Subcutaneous adipose tissue (tissue), 4 donors: ENCODE results near the gene SOX9. TPM values are rescaled to one million over a fixed set of nuclear protein-coding genes. Genes with fewer than 3 reads are reported as not detected.

Experiments
- total RNA-seq, 4 donors: library from RNA; depleted of rRNA; stranded (reverse); fragments of >200 nt; gene quantifications; one replicate each; pipeline ENCODE4 v1.1.0, GENCODE V29; 2016
- TF ChIP-seq, protein P1 (sequence below): fragments of 450-650 bp; IDR thresholded peaks from one replicate; pipeline ENCODE4 v1.5.1; 2016; ENCODE audit warnings: low read depth, mild to moderate bottlenecking, control low read depth, antibody characterized with exemption, moderate library complexity

Gene SOX9
- total RNA-seq, 4 donors from 2014 or later = 2.4 to 5.1 (median 3.3) TPM

DNA sequence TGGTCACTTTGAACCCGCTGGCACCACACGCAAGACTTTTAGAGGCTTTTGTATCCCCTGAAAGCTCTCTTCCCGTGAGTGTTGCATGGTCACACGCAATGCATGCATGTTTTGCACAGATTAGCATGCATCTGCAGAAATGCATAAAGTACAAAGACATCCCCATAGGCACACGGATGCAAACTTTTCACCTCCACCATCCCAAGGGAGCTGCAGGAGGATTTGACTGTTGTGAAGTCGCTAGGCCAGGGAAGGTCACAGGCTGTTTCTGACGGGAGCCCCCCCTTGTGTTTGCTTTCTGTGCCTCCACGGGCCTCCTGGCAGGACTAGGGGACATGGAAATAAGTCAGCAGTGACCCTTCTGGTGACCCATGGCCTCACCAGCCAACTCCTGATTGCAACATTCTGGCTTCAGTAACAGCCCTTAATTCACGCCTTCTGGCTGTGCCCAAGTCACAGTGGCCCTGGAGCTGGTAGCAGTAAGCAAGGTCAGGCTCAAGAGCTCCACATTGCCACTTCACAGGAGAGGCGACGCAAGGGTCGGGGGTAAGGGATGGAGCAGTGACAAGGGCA is 45.1 kb downstream of the SOX9 start:
- TF ChIP-seq, protein P1, sequence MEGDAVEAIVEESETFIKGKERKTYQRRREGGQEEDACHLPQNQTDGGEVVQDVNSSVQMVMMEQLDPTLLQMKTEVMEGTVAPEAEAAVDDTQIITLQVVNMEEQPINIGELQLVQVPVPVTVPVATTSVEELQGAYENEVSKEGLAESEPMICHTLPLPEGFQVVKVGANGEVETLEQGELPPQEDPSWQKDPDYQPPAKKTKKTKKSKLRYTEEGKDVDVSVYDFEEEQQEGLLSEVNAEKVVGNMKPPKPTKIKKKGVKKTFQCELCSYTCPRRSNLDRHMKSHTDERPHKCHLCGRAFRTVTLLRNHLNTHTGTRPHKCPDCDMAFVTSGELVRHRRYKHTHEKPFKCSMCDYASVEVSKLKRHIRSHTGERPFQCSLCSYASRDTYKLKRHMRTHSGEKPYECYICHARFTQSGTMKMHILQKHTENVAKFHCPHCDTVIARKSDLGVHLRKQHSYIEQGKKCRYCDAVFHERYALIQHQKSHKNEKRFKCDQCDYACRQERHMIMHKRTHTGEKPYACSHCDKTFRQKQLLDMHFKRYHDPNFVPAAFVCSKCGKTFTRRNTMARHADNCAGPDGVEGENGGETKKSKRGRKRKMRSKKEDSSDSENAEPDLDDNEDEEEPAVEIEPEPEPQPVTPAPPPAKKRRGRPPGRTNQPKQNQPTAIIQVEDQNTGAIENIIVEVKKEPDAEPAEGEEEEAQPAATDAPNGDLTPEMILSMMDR = no peak

DNA sequence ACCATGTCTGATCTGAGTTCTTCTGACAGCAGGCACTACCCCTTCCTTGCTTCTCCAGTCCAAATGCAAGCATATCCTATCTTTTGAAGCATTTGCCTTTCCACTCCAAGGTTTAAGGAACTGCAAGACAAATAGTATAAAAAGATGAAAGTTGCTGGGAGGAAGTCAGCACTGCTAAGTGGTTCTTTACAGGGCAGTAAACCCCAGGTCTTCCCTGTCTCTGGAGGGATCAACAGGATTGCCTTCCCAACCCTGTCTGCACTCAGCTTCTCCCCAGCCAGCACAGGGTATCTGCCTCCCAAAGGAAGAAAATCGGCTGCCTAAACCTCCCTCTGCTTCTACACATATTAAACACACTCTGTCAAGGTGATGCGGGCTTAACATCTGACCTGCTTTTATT is 46.8 kb downstream of the SOX9 start:
- TF ChIP-seq, protein P1 = no peak

DNA sequence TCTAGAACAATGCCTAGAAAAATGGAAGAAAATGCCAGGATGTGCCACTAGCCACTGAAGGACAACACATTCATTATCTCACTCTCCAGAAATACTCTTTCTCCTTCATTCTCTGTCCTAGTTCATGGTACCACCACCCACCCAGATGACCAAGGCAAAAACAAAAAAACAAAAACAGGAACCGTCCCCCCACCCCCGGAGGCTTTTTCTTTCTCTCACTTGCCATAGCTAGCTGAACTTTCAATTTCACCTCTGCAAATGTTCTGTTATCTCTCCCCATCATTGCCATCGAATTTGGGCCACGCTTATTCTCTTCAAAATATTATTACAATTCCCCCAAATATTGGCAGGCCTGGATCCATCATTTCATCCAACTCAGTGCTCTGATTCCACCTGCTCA is 49.0 kb downstream of the SOX9 start:
- TF ChIP-seq, protein P1 = no peak

DNA sequence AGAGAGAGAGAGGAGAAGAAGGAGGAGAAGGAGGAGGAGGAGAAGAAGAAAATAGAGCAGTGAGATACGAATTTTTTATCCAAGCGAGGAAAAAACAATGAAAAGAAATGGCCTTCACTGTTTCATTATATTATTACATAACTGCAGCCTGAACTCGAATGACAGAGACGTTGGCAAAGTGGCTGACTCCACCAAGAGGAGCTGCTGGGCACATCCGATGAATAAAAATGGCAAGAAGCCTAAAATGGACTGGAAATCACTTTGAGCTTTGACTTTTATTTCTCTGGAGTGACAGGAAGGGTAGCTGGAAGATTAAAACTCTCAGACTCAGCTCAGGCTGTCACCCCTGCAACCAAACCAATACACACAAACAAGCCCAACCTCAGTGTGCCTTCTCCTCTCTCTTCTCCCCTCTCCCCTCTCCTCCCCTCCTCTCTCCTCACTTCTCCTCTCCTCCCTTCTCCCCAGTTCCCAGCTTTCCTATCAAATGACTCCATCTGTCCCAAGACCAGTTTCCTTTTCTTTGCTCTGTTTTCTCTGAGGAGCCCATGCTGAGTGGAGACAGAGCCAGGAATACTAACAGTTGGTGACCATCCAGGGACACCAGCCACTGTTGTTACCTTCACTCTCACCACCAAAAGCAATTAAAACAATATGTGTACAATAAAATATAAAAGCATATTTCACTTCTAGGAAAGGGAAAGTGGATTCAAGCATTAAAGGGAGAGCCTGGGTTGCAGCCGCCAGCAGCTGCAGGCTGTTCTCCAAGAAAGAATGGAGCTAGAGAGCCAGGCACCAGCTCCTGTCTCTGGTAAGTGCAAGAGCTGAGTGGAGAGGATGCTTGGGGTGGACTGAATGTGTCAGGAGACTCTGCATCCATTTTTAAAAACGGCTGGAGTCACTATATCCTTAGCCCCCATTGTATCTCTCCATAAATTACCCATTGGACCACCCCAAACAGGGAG is 51.2 kb downstream of the SOX9 start:
- TF ChIP-seq, protein P1 = no peak

DNA sequence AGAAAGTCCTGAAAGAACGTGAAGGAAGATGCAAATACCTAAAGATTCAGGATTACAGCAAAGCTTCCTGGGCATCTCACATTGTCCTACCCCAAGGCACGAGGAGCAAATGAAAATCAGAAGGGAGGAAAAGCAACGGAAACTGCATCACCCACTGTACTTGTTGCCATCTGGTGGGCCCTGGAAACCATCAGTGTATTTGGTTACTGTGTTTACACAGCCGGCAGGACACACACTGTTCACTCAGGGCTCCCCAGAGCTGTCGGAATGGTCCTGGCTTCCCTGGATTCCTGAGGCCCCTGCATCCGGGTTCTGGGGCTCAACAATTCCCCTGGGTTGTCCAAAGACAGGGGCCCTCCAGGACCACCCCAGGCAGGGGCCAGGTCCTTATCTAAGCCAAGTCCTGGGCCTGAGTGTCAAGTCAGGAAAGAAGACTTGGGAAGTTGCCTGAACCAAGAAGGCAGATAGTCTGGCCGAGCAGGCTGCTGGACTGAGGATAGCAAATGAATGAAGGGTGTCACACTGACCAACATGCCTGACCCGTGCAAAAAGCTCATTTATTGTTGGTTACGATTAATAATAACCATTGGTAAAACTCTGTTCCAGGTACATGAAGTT is 52.8 kb downstream of the SOX9 start:
- TF ChIP-seq, protein P1 = no peak

DNA sequence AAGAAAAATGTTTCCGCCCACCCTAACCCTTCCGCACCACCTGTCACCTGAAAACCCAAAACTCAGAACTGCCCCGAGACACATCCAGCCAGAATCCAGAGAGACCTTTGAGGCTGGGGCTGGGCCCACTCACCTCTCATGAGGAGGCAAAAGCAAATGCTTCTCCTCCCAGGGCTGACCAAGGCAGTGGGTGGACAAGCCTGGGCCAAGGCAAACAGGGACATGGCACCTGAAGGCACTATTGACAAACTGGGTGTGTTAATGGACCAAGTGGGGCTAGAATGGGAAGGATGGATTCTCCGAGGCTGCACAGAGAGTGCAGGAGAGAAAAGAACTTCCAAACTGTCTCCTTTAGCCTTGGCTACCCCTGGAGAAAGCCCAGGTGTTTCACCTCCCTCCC is 54.4 kb downstream of the SOX9 start:
- TF ChIP-seq, protein P1 = no peak
